Stimulated activated CD8-positive, alpha-beta memory T cell treated with anti-CD3 and anti-CD28 coated beads, Interleukin-4, amount 100 ng/mL, for 24 hours (primary cell): ENCODE data around the gene TTC27.
"Not testable (repeated sequence)": the region's sequence is repeated elsewhere in the genome, so short reads cannot be mapped to it uniquely, and the experiment has no call there.

ENCODE experiments used
- DNase-seq: peaks from one replicate; pipeline ENCODE4 v3.0.0-alpha.2; 2020; ENCODE audit warnings: low read depth

Gene TTC27

DNA sequence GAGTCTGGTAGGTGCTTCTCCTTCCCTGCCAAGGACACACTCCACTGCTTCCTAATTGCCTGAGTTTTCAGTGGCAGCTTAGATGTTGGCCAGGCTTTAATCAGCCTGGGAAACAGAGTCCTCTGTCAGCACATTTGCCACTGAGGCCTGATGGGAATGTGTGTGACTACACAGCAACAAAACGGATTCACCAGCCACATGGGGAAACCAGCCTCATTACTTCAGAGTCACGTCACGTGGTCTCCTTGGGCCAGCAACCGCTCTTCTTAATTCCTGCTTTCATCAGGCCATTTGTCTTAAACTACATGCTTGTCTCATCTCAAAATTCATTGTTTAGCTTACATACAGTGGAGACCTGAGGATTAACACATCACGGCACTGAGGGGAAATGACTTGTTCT lies 225.0 kb downstream of the TTC27 start:
- DNase-seq: no peak

DNA sequence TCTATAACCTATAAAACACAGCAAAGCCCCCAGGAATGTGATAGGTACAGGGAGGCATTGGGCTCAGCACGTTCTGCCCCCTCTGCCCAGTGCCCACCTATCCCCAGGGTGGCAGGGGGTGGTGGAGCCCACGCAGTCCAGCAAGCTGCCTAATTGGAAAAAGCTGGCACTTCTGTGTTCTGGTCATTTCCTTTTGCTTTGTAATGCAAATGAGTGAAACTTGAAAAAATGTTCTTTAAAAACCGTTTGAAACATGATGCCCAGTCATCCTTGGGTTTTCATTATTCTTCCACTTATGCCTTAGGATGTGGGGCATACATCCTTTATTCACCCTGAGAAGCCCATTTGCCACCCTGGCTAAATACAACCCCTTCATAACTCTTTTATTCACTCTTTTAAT lies 229.0 kb downstream of the TTC27 start:
- no peak for DNase-seq

DNA sequence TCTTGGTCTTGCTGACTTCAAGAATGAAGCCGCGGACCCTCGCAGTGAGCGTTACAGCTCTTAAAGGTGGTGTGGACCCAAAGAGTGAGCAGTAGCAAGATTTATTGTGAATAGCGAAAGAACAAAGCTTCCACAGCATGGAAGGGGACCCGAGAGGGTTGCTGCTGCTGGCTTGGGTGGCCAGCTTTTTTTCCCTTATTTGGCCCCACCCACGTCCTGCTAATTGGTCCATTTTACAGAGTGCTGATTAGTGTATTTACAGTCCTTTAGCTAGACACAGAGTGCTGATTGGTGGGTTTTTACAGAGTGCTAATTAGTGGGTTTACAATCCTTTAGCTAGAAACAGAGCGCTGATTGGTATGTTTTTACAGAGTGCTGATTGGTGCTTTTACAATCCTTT lies 230.9 kb downstream of the TTC27 start:
- DNase-seq: no peak

DNA sequence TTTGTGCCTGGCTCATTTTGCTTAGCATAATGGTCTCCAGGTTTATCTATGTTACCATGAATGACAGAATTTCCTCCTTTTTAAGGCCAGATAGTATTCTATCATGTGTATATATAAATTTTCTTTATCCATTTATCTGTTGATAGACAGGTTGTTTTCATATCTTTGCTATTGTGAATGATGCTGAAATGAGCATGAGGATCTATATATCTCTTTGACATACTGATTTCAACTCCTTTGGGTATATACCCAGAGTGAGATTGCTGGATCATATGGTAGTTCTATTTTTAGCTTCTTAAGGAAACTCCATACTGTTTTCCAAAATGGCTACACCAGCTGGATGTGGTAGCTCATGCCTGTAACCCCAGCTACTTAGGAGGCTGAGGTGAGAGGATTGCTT lies 232.5 kb downstream of the TTC27 start:
- DNase-seq: no peak

DNA sequence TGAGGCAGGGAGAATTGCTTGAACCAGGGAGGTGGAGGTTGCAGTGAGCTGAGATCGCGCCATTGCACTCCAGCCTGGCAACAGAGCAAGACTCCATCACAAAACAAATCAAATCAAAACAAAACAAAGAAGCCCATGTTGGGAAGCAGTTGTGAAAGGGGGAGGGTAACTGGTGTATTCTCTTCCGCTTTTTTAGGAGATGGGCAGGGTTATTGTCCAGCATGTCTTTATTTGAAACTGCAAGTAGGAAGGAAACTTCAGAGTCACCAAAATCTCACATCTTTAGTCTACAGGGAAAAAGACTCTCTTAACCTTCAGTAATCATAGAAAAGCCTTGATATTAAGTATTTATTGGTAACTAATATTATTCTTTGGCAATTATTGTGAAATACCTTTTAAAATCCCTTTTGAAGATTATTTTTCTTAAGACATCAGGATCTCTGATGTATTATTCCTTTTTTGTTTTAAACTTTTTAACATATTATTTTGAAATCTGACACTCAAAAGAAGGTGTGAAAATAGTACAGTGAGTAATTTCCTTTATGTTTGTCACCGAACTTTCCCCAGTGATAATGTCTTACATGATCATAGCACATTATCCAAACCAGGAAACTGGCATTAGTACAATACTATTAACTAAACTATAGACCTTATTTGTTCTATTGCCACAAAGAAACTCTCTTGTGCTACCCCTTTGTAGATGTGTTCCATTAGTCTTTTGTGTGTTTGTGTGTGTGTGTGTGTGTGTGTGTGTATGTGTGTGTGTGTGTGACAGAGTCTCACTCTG lies 234.6 kb downstream of the TTC27 start:
- no peak for DNase-seq

DNA sequence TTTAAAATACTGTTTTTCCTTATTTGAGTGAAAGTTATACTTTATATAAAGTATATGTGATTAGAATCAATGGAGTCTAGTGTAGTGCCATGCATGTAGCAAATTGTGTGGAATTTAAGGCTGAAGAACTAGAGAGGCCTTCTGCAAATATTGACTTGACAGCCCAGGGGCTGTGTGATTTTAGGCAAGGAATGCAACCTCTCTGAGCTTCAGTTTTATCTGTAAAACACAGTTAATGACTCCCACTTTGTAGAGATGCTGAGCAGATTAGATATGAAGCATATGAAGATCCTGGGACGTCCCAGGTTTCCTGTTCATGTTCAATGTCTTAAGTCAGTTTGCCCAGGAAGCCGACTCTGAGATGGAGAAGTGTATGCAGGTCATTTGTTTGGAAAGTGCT lies 235.5 kb downstream of the TTC27 start:
- DNase-seq: no peak

DNA sequence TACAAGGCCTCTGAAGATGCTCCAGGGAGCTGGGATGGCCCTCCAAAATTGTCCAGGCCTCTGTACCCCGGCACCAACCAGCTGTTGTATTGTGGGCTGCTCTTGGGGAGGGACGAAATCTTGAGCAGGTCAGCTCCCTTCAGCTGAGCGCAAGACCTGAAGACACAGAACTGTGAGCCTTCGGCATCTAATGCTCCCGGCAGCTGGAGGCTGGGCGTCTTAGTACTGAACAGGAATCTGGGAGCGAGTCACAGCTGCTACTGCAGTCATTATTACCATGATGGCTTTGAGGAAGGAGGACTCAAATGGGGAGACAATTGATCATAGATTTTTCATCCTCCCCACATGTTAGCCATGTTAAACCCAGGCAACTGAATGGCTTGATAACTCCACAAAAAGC lies 236.0 kb downstream of the TTC27 start:
- DNase-seq: no peak

DNA sequence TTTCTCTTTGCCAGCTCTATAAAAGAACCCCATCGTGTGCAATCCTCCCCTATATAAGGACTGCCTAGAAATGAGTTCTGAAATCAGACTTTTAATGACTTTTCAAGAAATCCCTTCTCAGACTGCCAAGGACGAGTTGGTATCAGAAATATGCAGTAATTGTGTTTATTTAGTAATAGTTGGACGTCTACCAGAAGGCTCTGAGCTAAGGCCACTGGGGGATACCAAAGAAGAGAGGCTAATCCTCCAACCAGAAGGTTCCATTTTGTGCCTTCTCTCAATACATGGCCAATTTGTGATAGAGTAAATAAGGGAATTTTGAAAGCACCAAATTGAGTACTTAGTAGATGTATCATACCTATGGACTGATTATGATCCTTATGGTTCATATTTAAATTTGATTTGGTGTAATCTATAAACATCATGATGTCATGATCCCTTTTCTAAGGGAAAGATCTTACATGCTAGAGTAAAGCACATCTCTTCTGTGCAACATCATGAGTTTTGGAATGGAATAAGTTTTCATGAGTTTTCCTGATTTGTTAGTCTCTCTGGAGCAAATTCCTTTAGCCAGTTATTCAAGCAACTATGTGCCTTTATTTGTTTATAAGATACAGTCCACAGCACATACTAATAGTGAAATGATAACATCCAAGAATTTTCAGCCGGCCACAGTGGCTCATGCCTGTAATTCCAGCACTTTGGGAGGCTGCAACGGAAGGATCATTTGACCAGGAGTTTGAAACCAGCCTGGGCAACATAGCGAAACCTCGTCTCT lies 236.7 kb downstream of the TTC27 start:
- DNase-seq: no peak

DNA sequence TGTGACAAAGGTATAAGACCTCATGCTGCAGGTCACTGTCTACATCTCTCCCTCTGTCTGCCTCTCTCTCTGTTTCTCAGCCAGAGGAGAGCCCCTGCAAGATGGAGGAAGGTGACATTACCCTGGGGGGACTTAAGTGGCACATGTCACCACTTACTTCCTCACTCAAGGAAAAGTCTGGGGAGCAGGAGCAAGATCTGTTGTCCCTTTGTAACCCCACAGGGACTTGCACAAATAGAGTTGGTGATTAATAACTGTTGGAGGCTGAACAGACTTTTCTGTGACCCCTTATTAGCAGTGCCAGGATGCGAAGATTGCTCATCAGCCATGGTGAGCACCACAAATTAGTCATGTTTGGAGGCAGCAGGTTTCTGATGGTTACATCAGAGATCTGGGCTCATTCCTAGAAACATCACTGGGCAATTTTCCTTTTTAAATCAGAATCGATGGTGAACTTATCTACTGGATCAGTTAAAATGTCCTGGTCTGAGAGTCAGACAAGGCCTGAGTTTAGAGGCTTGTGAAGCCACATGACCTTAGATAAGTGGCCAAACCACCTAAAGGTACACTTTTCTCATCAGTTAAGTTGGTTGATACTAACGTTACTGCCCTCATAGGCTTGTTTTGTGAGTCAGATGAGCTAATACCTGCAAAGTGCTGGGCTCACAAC lies 237.7 kb downstream of the TTC27 start:
- no peak for DNase-seq

DNA sequence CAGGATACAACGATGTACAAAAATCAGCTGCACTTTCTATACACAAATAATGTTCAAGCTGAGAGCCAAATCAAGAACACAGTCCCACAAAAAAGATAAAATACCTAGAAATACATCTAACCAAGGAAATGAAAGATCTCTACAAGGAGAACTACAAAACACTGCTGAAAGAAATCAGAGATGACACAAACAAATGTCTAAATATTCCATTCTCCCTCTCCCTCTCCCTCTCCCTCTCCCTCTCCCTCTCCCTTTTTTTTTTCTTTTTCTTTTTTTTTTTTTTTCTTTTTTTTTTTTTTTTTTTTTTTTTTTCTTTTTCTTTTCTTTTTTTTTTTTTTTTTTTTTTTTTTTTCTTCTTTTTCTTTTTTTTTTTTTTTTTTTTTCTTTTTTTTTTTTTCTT lies 238.6 kb downstream of the TTC27 start:
- DNase-seq: not testable (repeated sequence)
